IPS-NIHi11 (cell line): ENCODE results near the gene MATN4.

ENCODE experiments used
- DNase-seq: peaks from one replicate; pipeline ENCODE4 v3.0.0; 2012; ENCODE audit warnings: mixed read lengths, low spot score

Gene MATN4

DNA sequence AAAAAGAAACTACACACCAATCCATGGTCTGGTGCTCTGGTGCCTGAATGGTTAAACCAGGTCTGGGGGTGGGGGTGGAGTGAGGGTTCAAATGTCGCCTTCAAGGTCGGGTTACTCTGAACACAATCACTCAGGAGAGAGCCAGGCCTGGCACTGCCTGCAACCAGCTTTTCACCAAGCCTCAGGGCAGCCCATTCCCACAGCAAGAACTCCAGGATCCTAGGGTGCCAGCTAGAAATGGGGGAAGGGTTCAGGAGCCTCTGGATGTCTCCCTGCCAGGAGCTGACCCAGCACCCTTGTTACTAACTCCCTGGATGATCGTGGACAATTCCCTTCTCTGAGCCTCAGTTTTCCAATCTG, 33.5 kb upstream of the MATN4 start:
- DNase-seq = peak; percentile 50

DNA sequence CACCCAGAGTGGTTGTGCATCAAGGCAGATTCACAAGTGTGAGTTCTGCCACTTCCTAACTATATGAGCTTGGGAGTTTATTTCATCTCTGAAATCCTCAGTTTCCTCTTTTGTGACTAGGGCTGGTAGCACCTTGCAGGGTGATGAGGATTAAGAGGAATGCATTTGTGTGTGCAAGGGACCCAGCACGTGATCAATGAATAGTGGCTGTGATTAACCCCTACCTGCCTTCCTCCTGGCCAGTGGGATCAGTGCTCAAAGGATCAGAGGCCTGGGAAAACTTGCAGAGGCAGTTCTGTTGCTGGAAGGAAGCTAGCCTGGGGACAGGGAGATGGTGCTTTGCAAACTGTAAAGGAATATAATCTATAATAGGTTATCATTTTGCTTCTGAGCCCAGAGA, 32.9 kb upstream of the MATN4 start:
- peak; percentile 63 for DNase-seq

GRCh38 chr20:45340236-45340847, 32.2 kb upstream of the MATN4 start:
- no peak for DNase-seq

- DNase-seq = no peak
Measured at GRCh38 chr20:45339799-45340198, 31.7 kb upstream of the MATN4 start.

GRCh38 chr20:45339084-45339483, 31.0 kb upstream of the MATN4 start:
- DNase-seq = no peak

DNA sequence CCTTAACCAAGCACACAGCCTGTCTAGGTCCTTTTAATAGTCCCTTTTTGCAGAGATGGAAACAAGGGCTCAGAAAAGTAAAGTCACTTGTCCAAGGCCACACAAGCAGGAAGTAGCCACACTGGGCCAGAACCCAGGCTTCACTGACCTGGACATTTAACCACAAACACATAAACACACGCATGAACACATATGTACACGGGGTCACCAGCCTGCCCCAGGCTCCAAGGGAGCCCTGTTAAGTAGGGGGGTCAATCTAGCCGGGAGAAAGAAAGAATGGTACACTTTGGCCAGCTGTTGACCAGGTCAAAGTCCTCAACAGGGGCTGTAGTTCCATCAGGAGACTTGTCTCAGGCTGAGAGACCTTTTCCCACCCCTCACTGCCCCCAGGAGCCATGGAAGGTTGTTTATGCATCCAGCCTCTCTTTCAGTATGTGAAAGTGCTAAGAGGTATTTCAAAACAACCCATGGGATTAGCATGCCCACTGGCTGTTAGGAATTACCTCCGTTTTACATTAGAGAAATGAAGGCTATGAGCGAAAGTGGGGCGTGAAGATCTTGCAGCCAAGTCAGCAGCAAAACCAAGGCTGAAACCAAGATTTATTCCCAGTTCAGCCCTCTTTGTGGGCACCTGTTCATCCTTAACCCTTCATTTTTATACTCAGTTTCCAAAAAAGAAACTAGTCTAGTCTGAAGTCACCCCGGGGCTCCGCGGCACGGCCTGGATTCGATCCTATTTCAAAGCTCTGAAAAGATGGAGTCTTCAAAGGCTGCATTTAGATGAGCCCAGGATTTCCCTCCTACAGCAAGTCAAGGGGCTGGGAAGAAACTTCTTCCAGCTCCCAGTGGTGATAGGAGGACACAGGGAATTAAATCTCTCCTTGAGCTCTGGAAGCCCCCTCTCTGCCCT, 30.3 kb upstream of the MATN4 start:
- no peak for DNase-seq

DNA sequence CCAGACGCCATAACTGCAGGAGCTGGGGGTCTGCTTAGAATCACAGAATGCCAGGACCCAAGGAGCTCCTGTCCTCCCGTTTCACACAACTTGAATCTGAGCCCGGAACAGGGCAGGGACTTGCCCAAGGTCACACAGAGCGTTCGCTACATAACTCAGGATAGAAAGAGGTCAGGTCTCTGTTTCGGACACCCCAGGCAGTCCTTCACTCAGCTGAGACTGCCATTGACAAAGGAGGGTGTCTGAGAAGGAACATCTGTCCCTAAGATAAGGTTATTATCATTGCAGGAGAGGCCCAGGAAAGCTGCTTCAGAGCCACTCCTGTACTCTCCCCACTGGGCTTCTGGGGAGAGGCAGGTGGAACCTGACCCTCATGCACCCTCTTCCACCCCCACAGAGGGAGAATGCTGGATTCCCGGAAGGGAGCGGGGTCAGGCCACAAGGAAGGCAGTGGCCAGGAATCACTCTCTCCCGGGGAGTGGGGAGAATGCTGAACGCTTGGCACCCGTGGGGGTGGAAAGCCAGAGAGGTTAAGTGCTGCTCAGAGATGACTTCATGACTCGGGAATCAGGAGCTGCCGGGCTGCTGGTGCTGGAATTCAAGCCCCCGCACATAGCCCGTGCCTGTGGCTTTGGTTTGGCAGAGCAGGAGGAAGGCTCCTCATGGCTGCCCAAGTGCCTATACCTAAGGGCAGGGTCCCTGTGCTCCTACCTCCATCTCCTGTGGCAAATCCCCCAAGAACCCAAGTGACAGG, 29.4 kb upstream of the MATN4 start:
- DNase-seq = peak; percentile 45

- DNase-seq = no peak
Measured at GRCh38 chr20:45336530-45337366, 28.6 kb upstream of the MATN4 start.

- no peak for DNase-seq
Measured at GRCh38 chr20:45330476-45330875, 22.4 kb upstream of the MATN4 start.

- no peak for DNase-seq
Measured at GRCh38 chr20:45329497-45330319, 21.6 kb upstream of the MATN4 start.

- no peak for DNase-seq
Measured at GRCh38 chr20:45328451-45328850, 20.4 kb upstream of the MATN4 start.

GRCh38 chr20:45325371-45325770, 17.3 kb upstream of the MATN4 start:
- no peak for DNase-seq

GRCh38 chr20:45323731-45324130, 15.6 kb upstream of the MATN4 start:
- DNase-seq = no peak

GRCh38 chr20:45322952-45323383, 14.9 kb upstream of the MATN4 start:
- DNase-seq = peak; percentile 47

- no peak for DNase-seq
Measured at GRCh38 chr20:45320948-45321595, 13.0 kb upstream of the MATN4 start.

GRCh38 chr20:45318948-45319347, 10.8 kb upstream of the MATN4 start:
- no peak for DNase-seq

GRCh38 chr20:45318386-45318939, 10.4 kb upstream of the MATN4 start:
- DNase-seq = no peak

- no peak for DNase-seq
Measured at GRCh38 chr20:45317826-45318225, 9.7 kb upstream of the MATN4 start.

GRCh38 chr20:45316150-45317080, 8.3 kb upstream of the MATN4 start:
- DNase-seq = no peak
